Muscle layer of colon (tissue), 2 donors: ENCODE results near the gene MFAP4.
A peak's percentile ranks its signal among the peaks of the same experiment; 100 is the strongest.
"Not testable (repeated sequence)": the region's sequence is repeated elsewhere in the genome, so short reads cannot be mapped to it uniquely, and the experiment has no call there.

Source experiments
- H3K27ac ChIP-seq: one replicate; pipeline ENCODE4 v1.7.0; 2013; ENCODE audit warnings: low read depth, mild to moderate bottlenecking, low read length, moderate library complexity
- H3K27me3 ChIP-seq, 2 donors: one replicate each; pipeline ENCODE4 v1.7.0; 2013; ENCODE audit warnings: low read length in 2 of 2, mild to moderate bottlenecking in 2 of 2; ENCODE audit not compliant: insufficient read depth in 2 of 2, control insufficient read depth in 1 of 2
- H3K36me3 ChIP-seq: one replicate; pipeline ENCODE4 v1.7.0; 2013; ENCODE audit warnings: mild to moderate bottlenecking, low read length; ENCODE audit not compliant: insufficient read depth
- H3K4me1 ChIP-seq: one replicate; pipeline ENCODE4 v1.7.0; 2013; ENCODE audit warnings: mild to moderate bottlenecking, low read length; ENCODE audit not compliant: insufficient read depth
- H3K4me3 ChIP-seq, 2 donors: one replicate each; pipeline ENCODE4 v1.7.0; 2013; ENCODE audit warnings: low read length in 2 of 2, low read depth in 1 of 2, mild to moderate bottlenecking in 1 of 2, moderate library complexity in 1 of 2
- H3K9ac ChIP-seq: one replicate; pipeline ENCODE4 v1.7.0; 2013; ENCODE audit warnings: low read length
- H3K9me3 ChIP-seq: one replicate; pipeline ENCODE4 v1.7.0; 2013; ENCODE audit warnings: mild to moderate bottlenecking, low read length
- donor health status: abdominal sarcoma.
- donor health status: Adenocarcinoma of cecum.

MFAP4 gene

DNA sequence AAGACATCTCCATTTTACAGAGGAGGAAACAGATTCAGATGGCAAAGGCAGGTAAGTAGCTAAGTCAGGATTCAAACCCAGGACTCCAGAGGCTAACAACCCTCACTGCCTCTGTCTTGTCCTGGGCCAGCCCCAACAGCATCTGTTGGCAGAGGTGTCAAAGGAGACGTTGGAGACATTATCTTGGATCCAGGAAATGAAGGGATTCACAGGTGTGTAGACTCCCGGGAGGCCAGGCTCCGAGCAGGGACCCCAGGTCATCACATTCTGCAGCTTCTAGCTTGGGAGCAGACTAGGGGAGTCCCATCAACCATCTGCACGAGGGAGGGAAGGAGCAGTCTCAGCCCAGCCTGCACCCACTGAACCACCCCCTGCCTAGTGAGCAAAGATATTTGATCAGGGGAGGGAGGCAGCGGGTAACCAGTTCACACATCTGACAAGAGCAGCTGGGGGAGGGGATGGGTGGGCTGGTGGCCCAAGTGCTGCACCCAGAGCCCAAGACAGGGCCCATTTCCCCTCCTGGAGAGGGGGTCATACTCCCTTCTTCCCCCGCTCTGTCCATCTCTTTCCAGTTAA, 23.4 kb downstream of the MFAP4 start:
- H3K9me3 ChIP-seq = no peaks in the 10 kb centered on the region
- H3K27me3 ChIP-seq = no peaks in the 10 kb centered on the region
- H3K36me3 ChIP-seq = no peaks in the 10 kb centered on the region
- H3K4me3 ChIP-seq = peak overlapping the region in 1 of 2 donors; percentile 67
- H3K27ac ChIP-seq = no peak overlapping the region
- peaks cover 14% of the 10 kb centered on the region for H3K4me1 ChIP-seq
- no peak overlapping the region for H3K9ac ChIP-seq

DNA sequence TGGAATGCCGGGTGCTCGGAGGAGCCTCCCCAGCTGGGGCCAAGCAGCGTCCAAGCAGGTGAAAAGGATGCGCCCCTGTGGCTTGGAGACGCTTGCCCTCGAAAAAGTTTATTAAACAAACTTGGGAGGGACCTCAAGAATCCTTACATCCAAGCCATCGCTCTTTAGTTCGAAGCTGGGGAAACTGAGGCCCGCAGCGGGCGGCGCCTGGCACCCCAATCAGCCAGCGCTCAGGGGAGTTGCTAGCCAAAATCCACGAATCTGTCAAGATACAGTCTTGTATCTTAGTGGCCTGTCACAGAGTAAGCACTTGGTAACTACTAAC, 23.9 kb downstream of the MFAP4 start:
- H3K9ac ChIP-seq = no peak overlapping the region
- no peaks in the 10 kb centered on the region for H3K36me3 ChIP-seq
- no peaks in the 10 kb centered on the region for H3K9me3 ChIP-seq
- peak overlapping the region; percentile 82 for H3K27ac ChIP-seq
- no peaks in the 10 kb centered on the region for H3K27me3 ChIP-seq
- peak overlapping the region; percentile 67 to 82 for H3K4me3 ChIP-seq
- peaks cover 14% of the 10 kb centered on the region for H3K4me1 ChIP-seq

DNA sequence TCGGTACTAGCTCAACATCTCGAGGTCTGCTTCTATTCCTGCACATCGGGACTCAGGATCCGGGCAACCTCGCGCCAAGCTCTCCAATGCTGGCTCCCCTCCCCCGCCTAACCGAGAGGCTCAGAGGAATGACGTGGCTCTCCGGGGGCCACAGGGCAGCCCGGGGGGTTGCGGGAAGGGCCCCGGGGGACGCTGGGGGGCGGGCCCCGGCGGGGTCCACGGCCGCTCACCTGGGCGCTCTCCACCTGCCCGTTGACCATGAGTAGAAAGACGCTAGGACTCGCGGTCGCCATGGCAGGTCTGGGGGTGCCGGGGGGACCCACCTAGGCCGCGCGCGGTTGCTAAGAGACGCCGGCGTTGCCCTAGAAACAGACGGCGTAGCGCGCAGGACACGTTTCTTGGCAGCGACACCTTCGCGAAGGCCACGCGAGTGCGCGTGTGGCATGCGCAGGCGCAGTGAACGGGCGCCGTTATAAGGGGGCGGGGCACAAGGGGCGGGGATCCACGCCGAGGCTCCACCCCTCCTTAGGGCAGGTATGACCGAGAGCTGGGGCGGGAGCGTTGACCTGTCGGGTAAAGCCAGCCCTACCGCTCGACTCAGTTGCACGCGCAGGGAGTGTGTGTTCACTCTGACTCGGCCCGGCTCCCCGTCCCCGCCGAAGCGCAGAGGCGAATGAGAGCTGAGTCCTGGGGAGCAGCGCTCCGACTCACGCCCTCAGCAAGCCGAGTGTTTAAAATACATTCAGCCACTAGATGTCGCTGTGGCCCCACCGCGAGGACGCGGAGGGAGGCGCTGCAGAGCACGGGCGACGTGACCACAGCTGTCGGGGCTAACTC, 24.5 kb downstream of the MFAP4 start, which contains the start of gene B9D1:
Gene B9D1, minus strand, starts transcription at position 447 of the 837 bp plus-strand sequence. Its CDS starts 154 bp downstream, at position 293.
- Histone ChIP-seq H3K9me3 (no peaks in the 10 kb centered on the region), H3K36me3 (peaks cover 2% of the 10 kb centered on the region), H3K27ac (peak within 1 kb of the TSS; percentile 82), H3K4me3 (peak within 1 kb of the TSS; percentile 67 to 82), H3K27me3 (no peaks in the 10 kb centered on the region), H3K4me1 (peaks cover 14% of the 10 kb centered on the region), H3K9ac (peak within 1 kb of the TSS; percentile 65)

DNA sequence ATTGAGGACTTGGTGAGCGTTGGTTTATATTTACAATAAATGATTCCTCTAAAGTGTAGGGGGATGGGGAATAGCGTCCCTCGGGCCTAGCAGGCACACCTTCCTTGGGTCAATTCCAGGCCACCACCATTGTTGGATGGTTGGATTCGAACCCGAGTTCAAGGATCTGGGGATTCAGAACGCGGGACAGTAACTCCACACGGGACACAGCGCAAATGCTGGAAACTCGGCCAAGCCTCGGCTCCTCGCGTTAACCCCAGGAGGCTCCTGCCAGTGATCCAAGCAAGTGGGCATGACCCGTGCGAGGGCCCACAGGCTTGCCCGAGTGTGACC, 25.1 kb downstream of the MFAP4 start:
- Histone ChIP-seq H3K4me3 (peak overlapping the region; percentile 67 to 82), H3K9ac (peak overlapping the region; percentile 65), H3K27me3 (no peaks in the 10 kb centered on the region), H3K9me3 (no peaks in the 10 kb centered on the region), H3K4me1 (peaks cover 14% of the 10 kb centered on the region), H3K36me3 (peaks cover 8% of the 10 kb centered on the region), H3K27ac (no peak overlapping the region)

- Histone ChIP-seq H3K27me3 (no peaks in the 10 kb centered on the region), H3K4me3 (no peak overlapping the region), H3K4me1 (peaks cover 14% of the 10 kb centered on the region), H3K9ac (no peak overlapping the region), H3K36me3 (peaks cover 14% of the 10 kb centered on the region), H3K9me3 (no peaks in the 10 kb centered on the region), H3K27ac (no peak overlapping the region)
These were observed 25.7 kb downstream of the MFAP4 start for GRCh38 chr17:19361326-19361725.

DNA sequence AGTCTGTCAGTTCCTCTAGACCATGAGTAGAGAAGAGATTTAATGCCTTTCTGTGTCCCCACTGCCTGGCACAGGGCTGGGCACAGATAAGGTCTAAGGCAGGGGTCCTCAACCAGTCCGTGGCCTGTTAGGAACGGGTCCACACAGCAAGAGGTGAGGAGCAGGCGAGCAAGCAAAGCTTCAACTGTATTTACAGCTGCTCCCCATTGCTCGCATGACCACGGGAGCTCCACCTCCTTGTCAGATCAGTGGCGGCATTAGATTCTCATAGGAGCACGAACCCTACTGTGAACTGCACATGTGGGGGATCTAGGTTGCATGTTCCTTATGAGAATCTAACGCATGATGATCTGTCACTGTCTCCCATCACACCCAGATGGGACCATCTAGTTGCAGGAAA, 26.2 kb downstream of the MFAP4 start:
- no peaks in the 10 kb centered on the region for H3K27me3 ChIP-seq
- H3K9ac ChIP-seq = no peak overlapping the region
- peaks cover 15% of the 10 kb centered on the region for H3K36me3 ChIP-seq
- H3K9me3 ChIP-seq = no peaks in the 10 kb centered on the region
- H3K4me1 ChIP-seq = peaks cover 14% of the 10 kb centered on the region
- H3K27ac ChIP-seq = no peak overlapping the region
- H3K4me3 ChIP-seq = no peak overlapping the region

DNA sequence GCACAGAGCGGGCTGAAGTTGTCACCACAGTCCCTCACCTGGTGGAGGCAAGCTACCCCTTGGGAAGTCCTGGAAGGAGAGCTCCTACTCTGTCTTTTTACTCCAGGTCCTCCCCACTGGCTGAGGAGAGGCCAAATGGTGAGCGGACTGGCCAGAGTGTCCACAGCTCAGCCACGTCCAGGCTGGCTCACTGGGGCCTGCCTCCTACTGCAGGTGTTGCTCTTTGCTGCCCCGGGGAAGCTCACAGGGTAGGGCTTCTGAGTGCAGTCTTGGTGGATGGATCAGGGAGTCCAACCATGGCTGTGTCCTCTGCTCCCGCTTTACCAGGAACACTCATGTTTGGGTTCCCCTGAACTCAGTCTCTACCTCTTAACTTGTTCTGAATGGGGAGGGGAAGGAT, 27.1 kb downstream of the MFAP4 start:
- H3K4me3 ChIP-seq = no peak overlapping the region
- no peak overlapping the region for H3K9ac ChIP-seq
- H3K36me3 ChIP-seq = peaks cover 15% of the 10 kb centered on the region
- peaks cover 14% of the 10 kb centered on the region for H3K4me1 ChIP-seq
- no peak overlapping the region for H3K27ac ChIP-seq
- H3K9me3 ChIP-seq = no peaks in the 10 kb centered on the region
- H3K27me3 ChIP-seq = no peaks in the 10 kb centered on the region

DNA sequence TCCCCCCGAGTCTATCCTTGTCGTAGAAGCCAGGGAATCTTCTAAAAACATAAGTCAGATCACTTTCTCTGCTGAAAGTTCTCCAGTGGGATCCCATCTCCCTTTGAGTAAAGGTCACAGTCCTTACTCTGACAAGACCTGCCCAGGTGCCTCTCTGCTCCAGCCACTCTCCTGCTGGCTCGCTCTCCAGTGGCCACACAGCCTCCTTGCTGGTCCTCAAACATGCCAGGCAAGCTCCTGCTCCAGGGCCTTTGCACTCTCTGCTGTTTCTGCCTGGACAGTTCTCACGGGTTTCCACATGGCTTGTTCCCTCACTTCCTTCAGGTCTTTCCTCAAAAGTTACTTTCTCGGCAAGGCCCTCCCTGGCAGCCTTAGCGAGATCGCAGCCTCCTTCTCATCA, 27.8 kb downstream of the MFAP4 start:
- Histone ChIP-seq H3K4me3 (no peak overlapping the region), H3K27ac (no peak overlapping the region), H3K27me3 (no peaks in the 10 kb centered on the region), H3K4me1 (peaks cover 14% of the 10 kb centered on the region), H3K9me3 (no peaks in the 10 kb centered on the region), H3K9ac (no peak overlapping the region), H3K36me3 (peaks cover 15% of the 10 kb centered on the region)

DNA sequence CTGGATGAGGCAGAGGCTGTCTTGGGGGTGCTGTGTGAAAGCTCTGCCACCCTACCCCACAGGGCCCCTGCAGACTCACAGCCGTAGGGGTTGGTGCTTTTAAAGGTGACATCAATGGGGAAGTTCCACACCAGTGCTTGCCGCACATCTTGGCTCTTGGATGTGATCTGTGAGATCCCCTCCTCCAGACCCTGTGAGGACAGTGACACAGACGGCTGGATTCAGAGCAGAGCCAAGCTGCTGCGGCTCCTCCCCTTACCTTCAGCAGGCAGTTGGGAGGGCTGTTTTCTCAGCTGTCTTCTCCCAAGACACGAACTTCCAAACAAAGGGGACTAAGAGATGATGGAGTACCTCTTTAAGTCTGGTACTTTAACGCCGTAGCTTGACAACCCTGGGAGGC, 29.2 kb downstream of the MFAP4 start:
- H3K36me3 ChIP-seq = peaks cover 15% of the 10 kb centered on the region
- H3K27ac ChIP-seq = no peak overlapping the region
- H3K9ac ChIP-seq = no peak overlapping the region
- H3K4me3 ChIP-seq = no peak overlapping the region
- no peaks in the 10 kb centered on the region for H3K27me3 ChIP-seq
- H3K4me1 ChIP-seq = peaks cover 9% of the 10 kb centered on the region
- no peaks in the 10 kb centered on the region for H3K9me3 ChIP-seq

DNA sequence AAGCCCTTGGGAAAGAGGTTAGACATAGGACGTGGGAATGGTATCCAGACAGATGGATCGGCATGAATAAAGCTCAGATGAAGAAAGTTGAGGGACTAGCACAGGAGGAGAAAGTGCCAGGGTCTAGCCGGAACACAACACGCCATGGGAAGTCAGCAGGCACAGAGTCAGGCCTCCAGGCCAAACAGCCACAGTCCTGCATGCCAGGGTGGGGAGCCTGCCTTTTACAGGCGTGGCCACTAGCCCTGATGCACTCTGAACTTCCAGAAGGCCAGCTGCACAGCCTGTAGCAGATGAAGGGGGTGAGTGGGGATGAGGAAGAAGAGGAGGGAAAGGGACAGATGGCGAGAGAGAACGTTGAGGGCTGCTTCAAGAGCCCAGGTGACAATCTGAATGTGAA, 29.6 kb downstream of the MFAP4 start:
- no peak overlapping the region for H3K4me3 ChIP-seq
- H3K4me1 ChIP-seq = peaks cover 9% of the 10 kb centered on the region
- H3K27me3 ChIP-seq = no peaks in the 10 kb centered on the region
- H3K9ac ChIP-seq = no peak overlapping the region
- no peak overlapping the region for H3K27ac ChIP-seq
- H3K9me3 ChIP-seq = no peaks in the 10 kb centered on the region
- peaks cover 15% of the 10 kb centered on the region for H3K36me3 ChIP-seq

- H3K4me3 ChIP-seq = no peak overlapping the region
- H3K9me3 ChIP-seq = no peaks in the 10 kb centered on the region
- H3K27ac ChIP-seq = no peak overlapping the region
- peaks cover 15% of the 10 kb centered on the region for H3K36me3 ChIP-seq
- no peak overlapping the region for H3K9ac ChIP-seq
- H3K4me1 ChIP-seq = no peaks in the 10 kb centered on the region
- no peaks in the 10 kb centered on the region for H3K27me3 ChIP-seq
These were observed 32.2 kb downstream of the MFAP4 start for GRCh38 chr17:19354748-19355147.

DNA sequence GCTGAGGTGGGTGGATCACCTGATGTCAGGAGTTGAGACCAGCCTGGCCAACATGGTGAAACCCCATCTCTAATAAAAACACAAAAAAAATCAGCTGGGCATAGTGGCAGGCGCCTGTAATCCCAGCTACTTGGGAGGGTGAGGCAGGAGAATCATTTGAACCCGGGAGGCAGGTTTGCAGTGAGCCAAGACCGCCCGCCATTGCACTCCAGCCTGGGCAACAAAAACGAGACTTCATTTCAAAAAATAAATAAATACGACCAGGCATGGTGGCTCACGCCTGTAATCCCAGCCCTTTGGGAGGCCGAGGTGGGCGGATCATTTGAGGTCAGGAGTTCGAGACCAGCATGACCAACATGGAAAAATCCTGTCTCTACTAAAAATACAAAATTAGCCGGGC, 33.6 kb downstream of the MFAP4 start:
- H3K27me3 ChIP-seq, H3K27ac ChIP-seq, H3K9ac ChIP-seq, H3K4me1 ChIP-seq, H3K9me3 ChIP-seq, H3K4me3 ChIP-seq: not testable (repeated sequence)
- H3K36me3 ChIP-seq = peaks cover 15% of the 10 kb centered on the region
